Body of pancreas (tissue), 4 donors: ENCODE results near the gene LYPLA2.

ENCODE experiments used
- CTCF ChIP-seq, 7 experiments: fragments of 450-650 bp in 4 of 7; fragments of 200-600 bp in 3 of 7; sonication (generic) in 3 of 7; IDR thresholded peaks; one replicate each; pipeline ENCODE4 v1.5.1; 2016 to 2019; ENCODE audit warnings: antibody characterized with exemption in 7 of 7
- POLR2A ChIP-seq, 3 donors: fragments of 450-650 bp; IDR thresholded peaks; one replicate each; pipeline ENCODE4 v1.6.1; 2016; ENCODE audit warnings: antibody characterized with exemption in 3 of 3, mild to moderate bottlenecking in 2 of 3

GRCh38 chr1:23824711-23825075 is 33.7 kb downstream of the LYPLA2 start:
- no peak for TF ChIP-seq CTCF (IDR thresholded peaks at IDR 0.05)
- TF ChIP-seq POLR2A (IDR thresholded peaks at IDR 0.05) = no peak
